Stimulated activated CD4-positive, alpha-beta T cell treated with anti-CD3 and anti-CD28 coated beads, Interleukin-4, amount 100 ng/mL, for 4 hours (primary cell): ENCODE data around the gene COX7A1.
"Not testable (repeated sequence)": the region's sequence is repeated elsewhere in the genome, so short reads cannot be mapped to it uniquely, and the experiment has no call there.

Experiments
- DNase-seq, 2 experiments: peaks; one replicate each; pipeline ENCODE4 v3.0.0-alpha.2; 2020

COX7A1 gene

DNA sequence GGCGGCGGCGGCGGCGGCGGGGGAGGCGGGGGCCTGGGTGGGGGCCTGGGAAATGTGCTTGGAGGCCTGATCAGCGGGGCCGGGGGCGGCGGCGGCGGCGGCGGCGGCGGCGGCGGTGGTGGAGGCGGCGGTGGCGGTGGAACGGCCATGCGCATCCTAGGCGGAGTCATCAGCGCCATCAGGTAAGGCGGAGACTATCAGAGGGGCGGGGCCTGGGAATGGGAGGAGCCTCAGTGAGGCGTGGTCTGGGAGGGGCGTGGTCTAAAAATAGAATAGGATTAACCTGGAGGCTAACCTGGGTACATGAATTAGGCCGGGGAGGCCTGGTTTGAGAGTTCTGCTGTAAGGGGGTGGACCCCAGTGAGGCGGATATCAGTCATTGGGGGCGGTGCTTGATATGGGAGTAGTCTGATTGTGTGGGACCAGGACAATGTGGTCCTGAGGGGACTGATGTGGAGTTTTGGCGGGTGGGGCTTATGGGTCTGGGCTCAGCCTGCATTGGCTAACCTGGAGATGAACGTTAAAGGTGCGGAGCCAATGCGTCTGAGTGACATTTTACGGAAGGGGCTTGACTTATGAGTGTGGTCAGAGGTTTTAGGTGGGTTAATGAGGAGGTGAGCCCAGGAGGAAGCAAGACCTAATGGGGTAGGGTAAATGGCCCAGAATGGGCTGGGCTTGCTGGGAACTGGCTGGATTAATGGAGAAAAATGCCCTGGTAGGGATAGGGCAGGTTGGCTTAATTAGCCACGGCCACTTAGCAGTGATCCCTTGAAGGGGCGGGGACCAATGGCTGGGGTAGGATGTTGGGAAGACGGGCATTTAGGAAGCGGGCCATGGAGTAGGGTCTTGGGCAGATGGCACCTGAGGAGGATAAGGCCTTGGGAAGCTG, 11.0 kb downstream of the COX7A1 start:
- peak; percentile 86 to 89 for DNase-seq

GRCh38 chr19:36140304-36141038, 11.8 kb downstream of the COX7A1 start:
- peak; percentile 28 to 31 for DNase-seq

DNA sequence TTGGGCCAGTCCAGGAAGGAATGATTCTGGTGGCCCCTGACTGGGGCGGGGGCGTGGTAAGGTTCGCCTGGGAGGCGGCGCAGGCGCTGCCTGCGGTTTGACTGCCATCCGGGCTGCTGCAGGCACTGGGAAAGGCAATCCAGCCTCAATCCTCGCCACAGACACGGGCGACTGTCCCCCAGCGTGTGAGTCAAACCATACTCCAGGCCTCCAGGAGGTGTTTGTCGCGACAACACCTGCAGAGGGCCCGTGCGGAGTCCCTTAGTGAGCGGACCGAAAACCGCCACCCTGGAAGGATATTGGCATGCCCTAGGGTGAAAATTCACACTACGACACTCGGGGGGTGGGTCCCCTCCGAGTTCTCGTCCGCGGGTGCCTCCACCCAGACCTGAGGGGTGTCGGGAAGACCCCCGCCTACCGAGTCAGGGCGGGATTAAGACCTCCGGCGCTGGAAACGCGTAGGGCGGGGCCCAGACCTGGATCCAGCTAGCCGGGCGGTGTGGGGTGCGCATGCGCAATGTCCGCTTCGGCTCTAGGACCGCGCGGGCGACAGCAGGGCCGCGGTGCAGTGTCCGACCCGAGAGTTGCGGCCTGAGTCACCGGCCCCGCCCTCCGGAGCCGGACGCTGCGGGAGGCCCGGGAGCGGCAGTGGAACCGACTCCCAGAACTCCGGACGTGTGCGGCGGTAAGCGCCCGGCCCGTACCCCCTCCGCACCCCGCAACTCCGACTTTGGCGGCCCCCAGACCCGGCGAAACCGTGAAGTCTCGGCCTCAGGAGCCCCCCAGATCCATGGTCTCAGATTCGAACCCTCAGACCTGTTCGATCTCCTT, 12.6 kb downstream of the COX7A1 start, which contains the start of gene CAPNS1:
Gene CAPNS1 (plus strand): TSS at position 594 of the 831 bp plus-strand sequence. CDS start 946 bp downstream, outside the sequence.
- peak; percentile 88 to 90 for DNase-seq

DNA sequence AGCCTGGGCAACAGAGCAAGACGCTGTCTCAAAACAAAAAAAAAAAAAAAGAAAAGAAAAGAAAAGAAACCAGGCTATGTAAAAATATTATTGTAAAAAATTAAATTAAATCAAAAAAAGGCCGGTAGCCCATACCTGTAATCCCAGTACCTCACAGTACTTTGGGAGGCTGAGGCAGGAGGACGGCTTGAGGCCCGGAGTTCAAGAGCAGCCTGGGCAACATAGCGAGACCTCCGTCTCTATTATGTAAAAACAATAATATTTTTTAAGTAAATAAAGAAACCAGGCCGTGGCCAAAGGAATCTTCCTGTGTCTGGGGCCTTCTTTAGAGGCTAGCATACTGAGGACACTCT, 13.2 kb downstream of the COX7A1 start:
- no peak for DNase-seq

- no peak for DNase-seq
Measured at GRCh38 chr19:36136964-36137686, 15.1 kb downstream of the COX7A1 start.

DNA sequence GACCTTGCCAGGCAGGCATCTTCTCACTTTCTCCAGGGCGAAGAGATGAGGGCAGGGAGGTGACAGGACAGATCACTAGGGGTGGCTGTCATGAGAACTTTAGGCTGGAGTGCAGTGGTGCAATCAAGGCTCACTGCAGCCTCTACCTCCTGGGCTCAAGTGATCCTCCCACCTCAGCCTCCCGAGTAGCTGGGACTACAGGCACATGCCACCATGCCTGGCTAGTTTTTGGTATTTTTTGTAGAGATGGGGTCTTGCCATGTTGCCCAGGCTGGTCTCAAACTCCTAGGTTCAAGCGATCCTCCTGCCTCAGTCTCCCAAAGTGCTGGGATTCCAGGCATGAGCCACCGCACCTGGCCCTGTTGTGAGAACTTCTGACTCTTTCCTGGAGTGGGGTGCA, 17.4 kb downstream of the COX7A1 start:
- not testable (repeated sequence) for DNase-seq

GRCh38 chr19:36131221-36131620, 21.0 kb downstream of the COX7A1 start:
- DNase-seq = not testable (repeated sequence)

DNA sequence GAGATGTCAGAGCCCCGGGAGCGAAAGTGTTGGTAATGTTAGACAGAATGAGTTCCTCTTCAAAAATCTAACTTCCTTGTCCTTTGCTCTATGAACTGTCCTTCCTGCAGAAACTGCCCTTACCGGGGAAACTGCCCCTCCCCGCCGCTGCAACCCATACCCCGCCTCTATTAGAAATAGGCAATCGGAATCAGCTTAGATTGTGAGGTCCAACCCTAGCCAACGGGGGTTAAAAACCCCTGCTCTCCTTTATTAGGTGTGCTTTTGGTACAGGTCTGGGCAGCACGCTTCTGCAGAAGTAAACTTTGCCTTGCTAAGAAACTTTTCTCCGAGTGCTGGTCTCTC, 23.9 kb downstream of the COX7A1 start:
- no peak for DNase-seq

DNA sequence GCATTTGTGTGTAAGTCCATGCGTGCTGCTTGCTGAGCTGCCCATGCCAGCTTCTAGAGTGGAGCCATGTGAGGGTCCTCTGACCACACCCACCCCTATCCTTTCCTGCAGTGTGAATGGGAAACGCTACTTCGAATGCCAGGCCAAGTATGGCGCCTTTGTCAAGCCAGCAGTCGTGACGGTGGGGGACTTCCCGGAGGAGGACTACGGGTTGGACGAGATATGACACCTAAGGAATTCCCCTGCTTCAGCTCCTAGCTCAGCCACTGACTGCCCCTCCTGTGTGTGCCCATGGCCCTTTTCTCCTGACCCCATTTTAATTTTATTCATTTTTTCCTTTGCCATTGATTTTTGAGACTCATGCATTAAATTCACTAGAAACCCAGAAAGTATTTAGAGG, 26.7 kb downstream of the COX7A1 start:
- DNase-seq = no peak

DNA sequence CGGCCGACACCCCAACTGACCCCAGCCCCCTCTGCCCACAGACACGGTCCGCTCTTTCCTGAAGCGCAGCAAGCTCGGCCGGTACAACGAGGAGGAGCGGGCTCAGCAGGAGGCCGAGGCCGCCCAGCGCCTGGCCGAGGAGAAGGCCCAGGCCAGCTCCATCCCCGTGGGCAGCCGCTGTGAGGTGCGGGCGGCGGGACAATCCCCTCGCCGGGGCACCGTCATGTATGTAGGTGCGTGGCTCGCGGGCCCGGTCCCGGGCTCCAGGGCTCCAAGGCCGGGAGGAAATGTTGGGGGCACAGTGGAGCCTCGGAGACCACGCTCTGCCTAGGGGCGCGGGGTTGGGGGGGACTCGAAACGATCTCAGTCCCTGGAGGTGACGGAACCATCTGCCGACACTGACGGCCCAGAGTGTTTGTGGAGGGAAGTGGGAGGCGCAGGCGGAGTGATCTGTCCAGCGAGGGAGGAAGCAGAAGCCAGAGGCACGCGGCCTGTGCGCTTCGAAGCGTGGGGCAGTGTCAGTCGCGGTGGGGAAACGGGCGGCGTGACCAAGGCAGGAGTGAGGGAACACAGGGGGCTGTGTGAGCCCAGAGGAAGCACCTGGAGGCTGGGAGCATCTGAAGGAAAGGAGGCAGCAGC, 30.6 kb downstream of the COX7A1 start:
- DNase-seq = no peak

- no peak for DNase-seq
Measured at GRCh38 chr19:36120984-36121358, 31.3 kb downstream of the COX7A1 start.

- DNase-seq = no peak
Measured at GRCh38 chr19:36120092-36120983, 31.9 kb downstream of the COX7A1 start.

GRCh38 chr19:36116344-36116637, 36.0 kb downstream of the COX7A1 start:
- no peak for DNase-seq

GRCh38 chr19:36115453-36116343, 36.5 kb downstream of the COX7A1 start, which contains the start of gene TBCB:
Gene TBCB, plus strand, starts transcription at chr19:36115468. Its CDS starts 93 bp downstream, at chr19:36115561.
- DNase-seq = peak; percentile 84 to 93

GRCh38 chr19:36114721-36115452, 37.4 kb downstream of the COX7A1 start, which contains the start of gene POLR2I:
Gene POLR2I, minus strand, starts transcription at chr19:36114875. Its CDS starts 19 bp downstream, at chr19:36114856.
- DNase-seq = peak; percentile 97 to 99

DNA sequence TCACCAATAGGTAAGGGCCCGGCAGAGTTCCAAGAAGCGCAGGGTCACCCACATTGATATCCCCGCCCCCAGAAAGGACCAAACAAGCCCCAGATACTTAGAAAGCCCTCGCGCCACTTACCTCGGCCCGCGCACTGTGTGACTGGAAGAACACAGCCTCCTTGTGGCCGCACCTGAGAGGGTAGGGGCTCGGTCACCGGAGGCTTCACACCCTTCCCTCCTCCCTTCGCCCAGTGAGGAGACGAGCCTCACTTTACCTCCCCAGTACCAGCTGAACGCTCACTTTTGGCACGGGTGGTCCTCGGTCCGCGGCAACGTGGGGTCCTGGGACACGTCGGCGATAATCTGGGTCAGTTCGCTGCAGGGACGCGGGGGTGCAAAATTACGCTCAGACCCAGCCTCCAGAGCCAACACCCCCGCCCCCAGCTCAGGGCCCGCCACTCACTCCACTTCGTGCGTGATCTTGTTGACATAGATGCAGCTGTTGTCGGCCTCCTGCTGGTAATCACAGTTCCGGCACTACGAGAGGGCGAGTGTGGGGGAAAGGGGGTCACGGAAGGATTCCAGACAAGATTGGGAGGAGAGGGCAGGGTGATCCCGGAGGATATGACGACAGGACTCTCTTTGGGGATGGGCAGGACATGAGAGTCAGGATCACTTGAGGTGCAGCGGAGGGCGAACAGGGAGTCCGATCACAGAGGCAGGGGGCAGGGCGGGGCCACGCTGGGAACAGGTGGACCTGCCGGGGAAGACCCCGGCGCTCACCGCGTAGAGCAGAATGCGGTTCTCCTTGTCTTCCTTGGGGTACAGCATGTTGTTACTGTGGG, 38.1 kb downstream of the COX7A1 start:
- DNase-seq = peak; percentile 4 to 16

- DNase-seq = no peak
Measured at GRCh38 chr19:36113425-36113824, 38.8 kb downstream of the COX7A1 start.

- DNase-seq = no peak
Measured at GRCh38 chr19:36112678-36113077, 39.6 kb downstream of the COX7A1 start.
